Smooth muscle cell (in vitro differentiated cells): ENCODE measurements around the gene RAD51B. TPM values are rescaled to one million over a fixed set of nuclear protein-coding genes. Genes with fewer than 3 reads are reported as not detected.

Experiments used
- DNase-seq: peaks from one replicate; lab custom pipeline; 2025; ENCODE audit not compliant: unreplicated experiment; lab: John Stamatoyannopoulos, UW
- H2AFZ ChIP-seq: fragments of 200-600 bp; sonication (generic); 2 replicates; pipeline ENCODE4 v1.6.0; 2016; ENCODE audit warnings: antibody characterized with exemption, low read depth, mild to moderate bottlenecking
- H3F3A ChIP-seq: fragments of 200-600 bp; sonication (generic); 2 replicates; pipeline ENCODE4 v1.6.0; 2017; ENCODE audit warnings: antibody characterized with exemption, low read depth
- H3K27ac ChIP-seq: fragments of 200-600 bp; sonication (generic); 2 replicates; pipeline ENCODE4 v1.5.1; 2016; ENCODE audit warnings: low read depth, mild to moderate bottlenecking
- H3K27me3 ChIP-seq: fragments of 200-600 bp; sonication (generic); 2 replicates; pipeline ENCODE4 v1.6.1; 2016; ENCODE audit warnings: low read depth, mild to moderate bottlenecking
- H3K36me3 ChIP-seq: fragments of 200-600 bp; sonication (generic); 2 replicates; pipeline ENCODE4 v1.5.1; 2016; ENCODE audit warnings: low read depth
- H3K4me1 ChIP-seq: fragments of 200-600 bp; sonication (generic); 2 replicates; pipeline ENCODE4 v1.5.1; 2016; ENCODE audit warnings: low read depth
- H3K4me2 ChIP-seq: fragments of 200-600 bp; sonication (generic); 2 replicates; pipeline ENCODE4 v1.6.0; 2016; ENCODE audit warnings: mild to moderate bottlenecking
- H3K4me3 ChIP-seq: fragments of 200-600 bp; sonication (generic); 2 replicates; pipeline ENCODE4 v1.5.1; 2016; ENCODE audit warnings: mild to moderate bottlenecking
- H3K79me2 ChIP-seq: fragments of 200-600 bp; sonication (generic); 2 replicates; pipeline ENCODE4 v1.6.0; 2016; ENCODE audit warnings: low read depth, mild to moderate bottlenecking
- H3K9ac ChIP-seq: fragments of 200-600 bp; sonication (generic); 2 replicates; pipeline ENCODE4 v1.6.0; 2016; ENCODE audit warnings: low read depth
- H3K9me3 ChIP-seq: fragments of 200-600 bp; sonication (generic); replicated peaks from 2 replicates; pipeline ENCODE4 v1.5.1; 2016; ENCODE audit warnings: low read depth
- H4K20me1 ChIP-seq: fragments of 200-600 bp; sonication (generic); 2 replicates; pipeline ENCODE4 v1.6.0; 2016; ENCODE audit warnings: low read depth
- CTCF ChIP-seq: fragments of 200-600 bp; sonication (generic); IDR thresholded peaks from 2 replicates; pipeline ENCODE4 v1.5.1; 2017; ENCODE audit warnings: borderline replicate concordance, mild to moderate bottlenecking, antibody characterized with exemption; ENCODE audit not compliant: insufficient read depth, poor library complexity, severe bottlenecking
- WGBS: methylation state at CpG from one replicate; pipeline ENCODE4 v1.1.7; 2016; ENCODE audit warnings: low lambda C conversion rate; 5-methylcytosine and 5-hydroxymethylcytosine counted together
- polyA plus RNA-seq: library from polyadenylated mRNA; unstranded; fragments of >200 nt; fragmentation: Nextera tagmentation; extraction: Ambion mirVana; gene quantifications from 2 replicates; pipeline ENCODE4 v1.2.1, GENCODE V29; 2016
- total RNA-seq: library from RNA; depleted of rRNA; stranded (reverse); fragments of >200 nt; gene quantifications from 2 replicates; pipeline ENCODE4 v1.2.3, GENCODE V29; 2014

The RAD51B gene
- total and polyA plus RNA-seq, 2 experiments from 2014 or later, result 4.6 to 5.3 TPM

GRCh38 chr14:68157971-68158371 is 338.4 kb downstream of the RAD51B start:
- no peak overlapping the region for H3K9ac ChIP-seq
- WGBS, result 98% methylated on average over 1 of the region's 1 CpG

DNA sequence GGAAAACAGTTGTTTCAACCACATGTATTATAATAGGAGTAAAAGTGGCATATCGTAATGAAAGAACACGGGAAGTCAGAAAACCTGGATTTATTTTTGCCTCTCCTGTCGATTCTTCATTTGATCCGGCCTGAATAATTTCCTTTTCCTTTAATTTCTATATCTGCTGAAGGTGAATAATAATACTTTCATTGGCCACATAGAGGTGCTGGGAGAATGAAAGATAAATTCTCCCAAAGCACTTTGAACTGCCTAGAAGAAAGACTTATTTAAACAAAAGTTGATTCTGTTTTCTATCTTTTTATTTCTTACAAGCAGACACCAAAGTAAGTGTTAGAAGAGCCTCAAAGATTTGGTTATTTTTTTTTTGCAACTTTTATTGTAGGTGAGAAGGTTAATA is 339.1 kb downstream of the RAD51B start:
- Histone ChIP-seq H3F3A (peaks cover 4% of the 10 kb centered on the region), H3K79me2 (no peaks in the 10 kb centered on the region), H3K27ac (no peak overlapping the region), H3K9me3 (no peaks in the 10 kb centered on the region), H3K9ac (no peak overlapping the region), H3K4me1 (peaks cover 11% of the 10 kb centered on the region), H3K4me3 (no peak overlapping the region), H3K36me3 (no peaks in the 10 kb centered on the region), H3K4me2 (no peak overlapping the region), H3K27me3 (no peaks in the 10 kb centered on the region), H2AFZ (no peak overlapping the region), H4K20me1 (no peaks in the 10 kb centered on the region)
- DNase-seq, result no peak
- TF ChIP-seq CTCF, result no peak
- 99% methylated on average over 4 of the region's 4 CpGs for WGBS

More at GRCh38 chr14:68157971-68158371, 338.4 kb downstream of the RAD51B start:
- no peak for DNase-seq
- Histone ChIP-seq H3K36me3 (no peaks in the 10 kb centered on the region), H3K27me3 (no peaks in the 10 kb centered on the region), H3K79me2 (no peaks in the 10 kb centered on the region), H3K27ac (peak overlapping the region; percentile 57), H3K4me3 (no peak overlapping the region), H2AFZ (no peak overlapping the region), H3K4me2 (peak overlapping the region; percentile 37), H4K20me1 (no peaks in the 10 kb centered on the region), H3K9me3 (no peaks in the 10 kb centered on the region), H3K4me1 (peaks cover 11% of the 10 kb centered on the region), H3F3A (peaks cover 4% of the 10 kb centered on the region)
- TF ChIP-seq CTCF, result no peak

GRCh38 chr14:68159701-68160633 is 340.4 kb downstream of the RAD51B start:
- TF ChIP-seq CTCF, result no peak
- no peaks in the 10 kb centered on the region for H3F3A ChIP-seq
- no peaks in the 10 kb centered on the region for H3K79me2 ChIP-seq
- DNase-seq, result no peak
- H3K4me3 ChIP-seq, result no peak overlapping the region
- peaks cover 11% of the 10 kb centered on the region for H3K4me1 ChIP-seq
- no peaks in the 10 kb centered on the region for H4K20me1 ChIP-seq
- no peak overlapping the region for H3K9ac ChIP-seq
- no peaks in the 10 kb centered on the region for H3K27me3 ChIP-seq
- H3K4me2 ChIP-seq, result no peak overlapping the region
- H3K9me3 ChIP-seq, result no peaks in the 10 kb centered on the region
- H2AFZ ChIP-seq, result no peak overlapping the region
- WGBS, result 92% methylated on average over 5 of the region's 5 CpGs
- H3K27ac ChIP-seq, result peak overlapping the region; percentile 5
- H3K36me3 ChIP-seq, result no peaks in the 10 kb centered on the region
